AG20443 (cell line): ENCODE data around the gene CYB5R4.

Experiments
- DNase-seq: peaks from one replicate; pipeline ENCODE4 v3.0.0; 2012; ENCODE audit warnings: low spot score, mixed read lengths

Gene CYB5R4

GRCh38 chr6:83984411-83984810, 124.9 kb downstream of the CYB5R4 start:
- no peak for DNase-seq

GRCh38 chr6:83985308-83985713, 125.8 kb downstream of the CYB5R4 start:
- no peak for DNase-seq

DNA sequence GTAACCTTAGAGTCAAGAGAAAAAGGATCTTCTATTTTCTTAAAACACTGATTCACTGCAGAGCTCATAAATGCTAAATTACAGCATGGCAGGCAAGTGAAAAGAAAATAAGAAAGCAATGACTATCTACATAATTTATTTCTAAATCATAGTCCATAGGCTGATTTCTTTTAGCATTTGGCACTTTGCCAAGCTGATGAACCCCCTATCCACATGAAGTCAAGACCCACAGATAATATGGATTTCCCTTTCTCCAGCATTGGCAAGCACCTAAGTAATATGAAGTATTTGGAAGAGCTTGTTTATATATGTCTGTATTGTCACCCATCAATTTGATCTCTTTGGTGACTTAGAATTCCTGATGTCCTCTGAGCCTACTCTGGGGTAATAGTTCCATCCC, 126.2 kb downstream of the CYB5R4 start:
- no peak for DNase-seq

DNA sequence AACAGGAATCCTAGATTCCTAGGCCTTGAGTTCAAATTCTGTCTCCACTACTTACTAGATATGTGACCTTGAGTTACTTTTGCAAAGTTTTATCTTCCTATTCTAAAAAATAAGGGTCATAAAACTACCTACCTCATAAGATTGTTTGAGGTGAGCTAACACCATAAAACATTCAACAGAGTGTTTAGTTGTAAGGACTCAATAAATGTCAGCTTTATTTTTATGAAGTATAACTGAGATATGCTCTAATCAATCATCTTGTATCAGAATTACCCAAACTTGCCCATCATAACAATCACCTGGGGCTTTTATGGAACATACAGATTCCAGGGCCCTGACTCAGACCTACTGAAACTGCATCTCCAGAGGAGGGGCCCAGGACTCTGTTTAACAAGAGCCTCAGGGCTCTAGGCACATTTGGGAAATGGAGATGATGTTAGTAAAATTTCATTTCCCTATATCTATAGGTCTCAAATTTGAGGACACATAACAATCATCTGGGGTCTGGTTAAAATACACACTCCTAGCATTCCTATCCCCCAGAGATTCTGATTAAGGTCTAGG, 138.6 kb downstream of the CYB5R4 start:
- DNase-seq: no peak

DNA sequence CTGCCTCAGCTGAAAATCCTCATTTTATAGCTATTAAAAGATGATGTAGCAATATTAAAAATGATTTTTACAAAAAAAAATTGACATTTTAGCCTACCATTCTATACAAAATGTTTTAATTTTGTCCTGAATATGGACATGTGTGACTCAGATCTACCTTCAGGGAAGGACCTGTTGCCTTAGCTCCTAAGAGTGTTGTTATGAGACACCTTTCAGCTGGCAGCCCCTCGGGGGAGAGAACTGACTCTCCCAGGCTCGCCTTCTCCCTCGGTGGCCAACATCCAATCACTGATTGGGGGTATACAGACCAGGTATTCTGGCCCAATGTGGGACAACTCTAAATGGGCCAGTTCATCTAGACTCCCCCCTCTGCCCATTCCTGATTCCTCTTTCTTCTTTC, 141.6 kb downstream of the CYB5R4 start:
- no peak for DNase-seq

GRCh38 chr6:84002226-84002625, 142.7 kb downstream of the CYB5R4 start:
- no peak for DNase-seq

DNA sequence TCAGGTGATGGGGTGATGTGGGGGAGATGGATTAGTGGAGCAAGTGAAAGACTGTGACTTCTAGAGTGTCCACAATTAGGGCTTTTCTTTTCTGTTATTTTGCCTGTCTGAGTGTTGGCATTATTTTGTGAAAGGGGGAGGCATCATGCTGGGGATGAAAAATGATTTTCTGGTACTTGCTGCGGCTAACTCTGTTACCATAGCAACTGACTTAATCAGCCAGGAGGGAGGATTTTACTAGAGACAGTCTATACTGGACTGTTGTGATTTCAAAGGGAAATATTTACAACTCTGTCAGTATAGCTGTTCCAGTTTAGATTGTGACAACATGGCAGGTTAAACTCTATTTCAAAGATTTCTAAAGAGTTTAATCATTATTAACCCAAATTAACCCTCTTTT, 143.6 kb downstream of the CYB5R4 start:
- no peak for DNase-seq

- no peak for DNase-seq
Observed at GRCh38 chr6:84003654-84004053, 144.2 kb downstream of the CYB5R4 start.

GRCh38 chr6:84007871-84008270, 148.4 kb downstream of the CYB5R4 start:
- DNase-seq: no peak

GRCh38 chr6:84013354-84013753, 153.9 kb downstream of the CYB5R4 start:
- no peak for DNase-seq

GRCh38 chr6:84013931-84014330, 154.4 kb downstream of the CYB5R4 start:
- DNase-seq: no peak

DNA sequence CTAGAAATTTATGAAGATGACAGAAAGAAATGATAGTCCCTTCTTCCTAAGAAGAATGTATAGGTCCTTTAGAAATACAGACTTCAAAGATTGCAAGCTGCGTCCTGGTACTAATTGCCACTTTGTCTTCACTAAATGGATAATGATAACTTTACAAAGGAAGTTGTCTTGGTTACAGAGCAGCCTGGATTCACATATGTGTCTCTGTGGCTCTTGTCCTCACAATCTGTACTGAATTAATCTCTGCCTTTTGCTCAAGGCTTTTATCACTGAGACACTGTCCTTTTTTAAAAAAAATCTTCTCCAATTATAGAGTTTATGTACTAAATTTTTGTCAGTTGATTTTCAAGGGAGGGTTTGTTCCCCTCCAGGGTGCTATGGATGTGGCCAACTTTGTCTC, 156.5 kb downstream of the CYB5R4 start:
- DNase-seq: no peak
